ENCODE data around the gene MMP15.
"Not testable (repeated sequence)": the region's sequence is repeated elsewhere in the genome, so short reads cannot be mapped to it uniquely, and the experiment has no call there.

The MMP15 gene

GRCh38 chr16:58049232-58050185 lies 24.0 kb downstream of the MMP15 start:
- no peak for DNase-seq

GRCh38 chr16:58051296-58051695 lies 25.7 kb downstream of the MMP15 start:
- no peak for DNase-seq

DNA sequence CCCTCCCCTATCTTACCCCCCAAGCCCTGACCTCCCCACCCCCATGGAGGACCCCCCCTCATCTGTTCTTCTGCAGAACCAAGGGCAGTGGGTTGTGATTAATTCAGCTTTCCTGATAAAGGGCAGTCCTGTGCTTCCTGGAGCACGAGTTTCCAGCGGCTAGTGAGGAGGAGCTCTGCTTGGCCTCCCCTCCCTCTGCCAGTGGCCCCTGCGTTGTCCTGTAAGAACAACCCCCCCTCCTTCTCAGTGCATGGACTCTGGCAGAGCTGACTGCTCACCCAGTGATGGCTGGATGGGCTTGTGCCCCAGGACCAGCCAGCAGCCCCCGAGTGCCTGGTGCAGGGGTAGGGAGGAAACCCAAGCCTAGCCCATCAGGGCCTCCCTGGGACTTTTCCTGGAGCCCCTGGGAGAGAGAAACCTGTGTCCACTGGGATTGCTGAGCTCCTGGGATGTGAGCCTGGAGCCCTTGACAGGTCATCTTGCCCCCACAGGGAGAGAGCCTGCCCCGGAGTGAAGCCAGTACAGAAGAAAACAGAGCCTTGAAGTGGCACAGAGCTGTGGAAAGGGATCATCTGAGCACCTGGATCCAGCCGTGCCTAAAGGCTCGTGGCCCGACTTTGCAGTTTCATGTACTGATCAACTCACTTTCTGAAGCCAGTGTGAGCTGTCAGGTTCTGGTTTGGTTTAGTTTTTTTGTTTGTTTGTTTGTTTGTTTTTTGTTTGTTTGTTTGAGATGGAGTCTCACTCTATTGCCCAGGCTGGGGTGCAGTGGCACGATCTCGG lies 26.5 kb downstream of the MMP15 start:
- DNase-seq = no peak

- DNase-seq = no peak
These were observed 28.1 kb downstream of the MMP15 start for GRCh38 chr16:58053682-58054005.

DNA sequence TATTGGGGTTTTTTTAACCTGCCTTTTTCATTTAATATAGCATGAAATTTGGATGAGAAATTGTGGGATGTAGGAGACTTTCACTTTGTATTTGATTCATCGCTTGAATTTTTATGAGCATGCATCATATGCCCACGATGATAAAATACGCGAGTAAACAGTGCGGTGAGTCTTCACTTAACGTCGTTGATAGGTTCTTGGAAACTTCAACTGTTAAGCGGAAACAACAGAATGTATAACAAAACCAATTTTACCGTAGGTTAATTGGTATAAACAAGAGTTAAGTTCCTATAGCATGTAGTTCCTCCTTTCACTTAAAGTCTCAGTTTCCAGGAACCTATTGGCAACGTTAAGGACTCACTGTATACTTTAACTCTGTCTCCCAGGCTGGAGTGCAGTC lies 28.7 kb downstream of the MMP15 start:
- no peak for DNase-seq

GRCh38 chr16:58056580-58056979 lies 31.0 kb downstream of the MMP15 start:
- no peak for DNase-seq

DNA sequence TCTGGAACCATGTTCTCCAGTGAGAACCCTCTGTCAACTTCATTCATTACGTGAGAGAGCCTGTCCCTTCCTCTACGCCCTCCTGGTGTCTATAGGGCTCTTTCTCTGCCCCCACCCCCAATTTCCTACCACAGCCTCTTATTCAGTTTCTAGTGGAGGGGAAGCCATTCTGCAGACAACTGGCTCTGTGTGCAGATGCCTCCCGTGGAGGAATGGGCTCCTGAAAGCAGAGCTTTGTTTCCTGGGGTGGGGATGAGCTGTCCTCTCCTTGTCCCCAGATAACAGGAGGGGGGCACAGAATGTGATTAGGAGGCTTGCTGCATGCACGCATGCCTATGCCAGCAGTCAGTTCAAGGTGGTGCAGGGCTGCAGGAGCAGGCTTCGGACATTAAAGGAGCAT lies 31.6 kb downstream of the MMP15 start:
- no peak for DNase-seq

GRCh38 chr16:58057784-58058183 lies 32.2 kb downstream of the MMP15 start:
- no peak for DNase-seq

GRCh38 chr16:58062821-58063220 lies 37.3 kb downstream of the MMP15 start:
- DNase-seq = no peak

DNA sequence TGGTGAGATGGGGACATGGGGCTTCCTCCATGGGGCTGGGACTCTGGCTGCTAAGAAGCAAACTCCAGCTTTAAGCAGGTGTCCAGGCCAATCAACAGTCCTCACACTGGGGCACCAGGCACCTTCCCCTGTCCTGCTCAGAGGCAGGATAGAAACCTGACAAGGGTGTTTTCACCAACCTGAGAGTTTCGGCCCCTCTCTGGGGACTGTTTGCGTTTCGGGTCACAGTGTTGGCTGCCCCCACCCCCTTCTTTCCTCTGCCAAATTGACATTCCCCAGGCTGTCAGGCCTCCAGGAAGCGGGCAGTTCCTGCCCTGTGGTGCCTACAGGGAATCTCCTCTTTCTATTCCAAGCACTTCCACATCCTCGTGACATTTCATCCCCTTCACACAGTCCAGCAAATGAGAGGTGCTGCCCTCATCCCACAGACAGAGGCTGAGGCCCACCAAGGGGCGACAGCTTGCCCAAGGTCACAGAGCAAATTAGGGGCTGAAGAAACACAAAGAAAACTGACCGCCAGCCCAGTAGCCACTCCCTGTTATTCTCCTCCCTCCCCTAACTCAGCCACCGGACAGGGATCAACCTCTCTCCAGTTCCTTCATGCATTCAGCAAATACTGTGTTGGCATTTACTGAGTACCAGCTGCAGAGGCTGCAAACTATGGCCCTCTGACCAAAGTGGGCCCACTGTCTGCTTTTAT lies 38.0 kb downstream of the MMP15 start:
- no peak for DNase-seq

DNA sequence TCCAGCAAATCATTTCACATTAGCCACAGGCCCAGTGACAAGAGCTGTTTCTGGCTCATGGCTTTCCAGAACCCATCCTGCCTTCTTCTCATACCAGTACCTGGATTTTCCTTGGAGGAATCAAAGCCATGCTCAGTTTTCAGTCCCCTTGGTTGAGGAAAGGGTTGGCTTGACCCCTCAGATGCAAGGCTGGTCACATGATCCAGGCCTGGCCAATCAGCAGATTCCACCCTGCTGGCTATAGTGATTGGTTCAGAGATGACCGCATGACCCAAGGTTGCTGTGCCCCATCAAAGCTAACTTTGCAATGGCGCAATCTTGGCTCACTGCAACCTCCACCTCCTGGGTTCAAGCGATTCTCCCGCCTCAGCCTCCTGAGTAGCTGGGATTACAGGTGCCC lies 45.0 kb downstream of the MMP15 start:
- no peak for DNase-seq

GRCh38 chr16:58072134-58072533 lies 46.6 kb downstream of the MMP15 start:
- DNase-seq = not testable (repeated sequence)

DNA sequence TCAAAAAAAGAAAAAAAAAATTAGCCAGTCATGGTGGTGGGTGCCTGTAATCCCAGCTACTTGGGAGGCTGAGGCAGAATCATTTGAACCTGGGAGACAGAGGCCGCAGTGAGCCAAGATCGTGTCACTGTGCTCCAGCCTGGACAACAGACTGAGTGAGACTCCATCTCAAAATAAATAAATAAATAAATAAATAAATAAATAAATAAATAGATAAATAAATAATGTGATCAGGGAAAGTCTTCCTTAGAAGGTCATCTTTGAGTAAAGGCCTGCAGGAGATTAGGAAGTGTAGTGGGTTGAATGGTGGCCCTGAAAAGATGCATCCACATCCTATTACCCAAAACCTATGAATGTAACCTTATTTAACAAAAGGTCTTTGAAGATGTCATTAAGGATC lies 47.5 kb downstream of the MMP15 start:
- not testable (repeated sequence) for DNase-seq

GRCh38 chr16:58074657-58075056 lies 49.1 kb downstream of the MMP15 start:
- no peak for DNase-seq

- no peak for DNase-seq
These were observed 51.0 kb downstream of the MMP15 start for GRCh38 chr16:58076514-58076913.

DNA sequence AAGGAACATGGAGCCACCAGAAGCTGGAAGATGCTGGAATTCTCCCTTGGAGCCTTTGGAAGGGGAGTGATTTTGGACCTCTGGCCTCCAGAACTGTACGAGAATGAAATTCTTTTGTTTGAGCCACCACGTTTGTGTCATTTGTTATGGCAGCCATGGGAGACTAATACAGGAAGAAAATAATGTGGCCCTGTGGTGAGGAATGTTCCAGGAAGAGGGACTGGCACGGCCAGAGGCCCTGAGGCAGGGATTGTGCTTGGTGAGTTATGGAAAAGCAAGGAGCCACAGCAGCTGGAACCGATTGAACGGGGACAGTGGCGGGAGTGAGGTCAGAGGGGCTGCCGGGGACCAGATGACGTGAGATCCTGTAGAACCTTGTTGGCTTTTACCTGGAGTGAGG lies 52.2 kb downstream of the MMP15 start:
- no peak for DNase-seq

GRCh38 chr16:58080657-58081056 lies 55.1 kb downstream of the MMP15 start:
- not testable (repeated sequence) for DNase-seq

- no peak for DNase-seq
These were observed 56.8 kb downstream of the MMP15 start for GRCh38 chr16:58082381-58082780.

DNA sequence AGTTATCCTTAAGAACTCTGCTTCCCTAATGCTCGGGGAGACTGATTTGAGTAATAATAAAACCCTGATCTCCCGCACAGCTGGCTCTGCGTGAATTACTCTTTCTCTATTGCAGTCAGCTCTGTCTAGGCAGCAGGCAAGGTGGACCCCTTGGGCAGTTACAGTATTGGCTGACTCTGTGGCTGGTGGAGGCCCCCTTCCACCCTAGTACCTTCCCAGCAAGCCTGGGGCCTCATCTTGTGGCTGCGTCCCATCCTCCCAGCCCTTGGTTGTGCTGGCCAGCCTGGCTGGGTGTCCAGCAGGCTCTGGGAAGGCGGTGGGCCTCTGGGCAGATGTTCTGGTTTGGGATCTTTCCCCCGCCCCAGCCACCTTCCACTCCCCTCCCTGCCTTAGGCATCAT lies 59.1 kb downstream of the MMP15 start:
- no peak for DNase-seq

DNA sequence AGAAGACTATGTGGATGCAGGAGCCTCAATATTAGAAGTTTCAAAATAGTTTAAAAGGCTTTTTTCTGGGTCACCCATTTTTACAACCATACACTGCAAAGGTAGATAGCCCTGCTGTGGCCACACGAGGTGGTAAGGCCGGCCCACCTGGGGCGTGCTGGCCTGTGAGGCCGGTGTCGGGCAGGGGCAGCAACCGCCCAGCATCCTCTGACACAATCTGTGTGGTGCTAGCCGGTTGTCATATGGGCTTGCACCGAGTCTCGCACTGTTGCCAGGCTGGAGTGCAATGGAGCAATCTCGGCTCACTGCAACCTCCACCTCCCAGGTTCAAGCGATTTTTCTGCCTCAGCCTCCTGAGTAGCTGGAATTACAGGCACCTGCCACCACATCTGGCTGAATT lies 59.6 kb downstream of the MMP15 start:
- no peak for DNase-seq

GRCh38 chr16:58085584-58086251 lies 60.2 kb downstream of the MMP15 start:
- no peak for DNase-seq

- DNase-seq = no peak
These were observed 61.0 kb downstream of the MMP15 start for GRCh38 chr16:58086381-58087208.
